Transverse colon (tissue), 4 donors: Measurements from ENCODE around the gene TMEM130. TPM values are rescaled to one million over a fixed set of nuclear protein-coding genes. Genes with fewer than 3 reads are reported as not detected.

Experiments
- DNase-seq: peaks from one replicate; pipeline ENCODE4 v3.0.0-alpha.2; 2019
- H3K27ac ChIP-seq, 4 donors: fragments of 200-600 bp; sonication (generic); 2 replicates each; pipeline ENCODE4 v1.5.1; 2016 to 2018; ENCODE audit warnings: inconsistent platforms in 4 of 4
- H3K27me3 ChIP-seq: fragments of 200-600 bp; sonication (generic); 2 replicates; pipeline ENCODE4 v1.5.1; 2017; ENCODE audit warnings: inconsistent platforms
- H3K36me3 ChIP-seq, 4 donors: fragments of 200-600 bp; sonication (generic); 2 replicates each; pipeline ENCODE4 v1.5.1; 2017 to 2019; ENCODE audit warnings: inconsistent platforms in 4 of 4
- H3K4me1 ChIP-seq, 4 donors: fragments of 200-600 bp; sonication (generic); 2 replicates each; pipeline ENCODE4 v1.5.1; 2017 to 2020; ENCODE audit warnings: inconsistent platforms in 4 of 4
- H3K4me3 ChIP-seq, 4 donors: fragments of 200-600 bp; sonication (generic); 1 replicate in 1 of 4; 2 replicates in 3 of 4; pipeline versions ENCODE4 v1.5.1 to v1.6.1; 2017 to 2019; ENCODE audit warnings: inconsistent platforms in 4 of 4
- H3K9me3 ChIP-seq, 2 donors: fragments of 200-600 bp; sonication (generic); 2 replicates each; pipeline ENCODE4 v1.5.1; 2017 to 2019; ENCODE audit warnings: inconsistent platforms in 2 of 2
- CTCF ChIP-seq, 5 experiments: fragments of 200-600 bp in 3 of 5; fragments of 450-650 bp in 2 of 5; sonication (generic) in 3 of 5; IDR thresholded peaks; 1 replicate in 2 of 5; 2 replicates in 3 of 5; pipeline ENCODE4 v1.5.1; 2016 to 2017; ENCODE audit warnings: antibody characterized with exemption in 5 of 5, inconsistent platforms in 3 of 5, mild to moderate bottlenecking in 2 of 5, moderate library complexity in 1 of 5
- EP300 ChIP-seq: sonication (generic); formaldehyde crosslinking; IDR thresholded peaks from one replicate; pipeline ENCODE4 v1.6.1; 2017; ENCODE audit warnings: antibody characterized with exemption, low read depth
- POLR2A ChIP-seq: fragments of 450-650 bp; IDR thresholded peaks from one replicate; pipeline ENCODE4 v1.6.1; 2016; ENCODE audit warnings: antibody characterized with exemption, mild to moderate bottlenecking, moderate library complexity
- POLR2AphosphoS5 ChIP-seq, 3 donors: sonication (generic); formaldehyde crosslinking; IDR thresholded peaks; one replicate each; pipeline ENCODE4 v1.6.1; 2016; ENCODE audit warnings: antibody characterized with exemption in 3 of 3
- WGBS, 2 donors: methylation state at CpG; one replicate each; pipeline ENCODE4 v1.1.5; 2018; ENCODE audit warnings: low coverage in 1 of 2; 5-methylcytosine and 5-hydroxymethylcytosine counted together
- in situ Hi-C, 4 donors: fragments of 200-750 bp; cut with MboI; loops; one replicate each; pipeline versions ENCODE4 v1.15.0 to v1.15.1; 2017; ENCODE audit warnings: low sequenced_read_pairs in 3 of 4, low pct_ligation_motif_present in 1 of 4, low pct_unique_long_range_greater_than_20kb in 1 of 4
- intact Hi-C: fragments of 100-400 bp; cut with DNase I; formaldehyde crosslinking; loops from one replicate; pipeline ENCODE4 v1.15.1; 2023; ENCODE audit warnings: low total_unique reads
- total RNA-seq, 4 donors: library from RNA; depleted of rRNA; stranded (reverse); fragments of >200 nt; gene quantifications; one replicate each; pipeline ENCODE4 v1.1.0, GENCODE V29; 2016

TMEM130 gene
- total RNA-seq, 4 donors from 2014 or later: 0.14 to 1.5 (median 1.1) TPM; not detected in 1

- H3K4me1 ChIP-seq: no peaks in the 10 kb centered on the region
- in situ Hi-C loops (no loop called here), intact Hi-C loops (no loop called here)
- peaks cover 6% of the 10 kb centered on the region for H3K27me3 ChIP-seq
- TF ChIP-seq CTCF (IDR thresholded peaks at IDR 0.05): no peak
- TF ChIP-seq POLR2AphosphoS5 (IDR thresholded peaks at IDR 0.05): no peak
- TF ChIP-seq EP300: no peak
- no peak for TF ChIP-seq POLR2A
- H3K27ac ChIP-seq: no peak overlapping the region
- no peak for DNase-seq
- no peak overlapping the region for H3K4me3 ChIP-seq
- no peaks in the 10 kb centered on the region for H3K9me3 ChIP-seq
- WGBS, 2 donors: 63 to 67% methylated on average over 1 to 2 of the region's 2 CpGs
- no peaks in the 10 kb centered on the region for H3K36me3 ChIP-seq
These were observed 38.8 kb downstream of the TMEM130 start for GRCh38 chr7:98830972-98831548.

- Histone ChIP-seq H3K27ac (no peak overlapping the region), H3K4me1 (no peaks in the 10 kb centered on the region), H3K36me3 (no peaks in the 10 kb centered on the region), H3K4me3 (no peak overlapping the region), H3K27me3 (no peaks in the 10 kb centered on the region), H3K9me3 (no peaks in the 10 kb centered on the region)
- intact Hi-C loops: no loop called here
- in situ Hi-C loops: no loop called here
- WGBS, 2 donors: 86 to 89% methylated on average over 4 to 8 of the region's 8 CpGs
- TF ChIP-seq POLR2A (no peak), POLR2AphosphoS5 (IDR thresholded peaks at IDR 0.05) (no peak), EP300 (no peak), CTCF (IDR thresholded peaks at IDR 0.05) (no peak)
- DNase-seq: no peak
These were observed 41.4 kb downstream of the TMEM130 start for GRCh38 chr7:98828368-98828767.

GRCh38 chr7:98827258-98827657, 42.6 kb downstream of the TMEM130 start:
- Histone ChIP-seq H3K36me3 (no peaks in the 10 kb centered on the region), H3K9me3 (no peaks in the 10 kb centered on the region), H3K4me3 (no peak overlapping the region), H3K4me1 (no peaks in the 10 kb centered on the region), H3K27me3 (no peaks in the 10 kb centered on the region), H3K27ac (no peak overlapping the region)
- intact Hi-C loops (no loop called here), in situ Hi-C loops (no loop called here)
- no peak for DNase-seq
- TF ChIP-seq POLR2A: no peak
- TF ChIP-seq EP300: no peak
- TF ChIP-seq POLR2AphosphoS5 (IDR thresholded peaks at IDR 0.05): no peak
- no peak for TF ChIP-seq CTCF (IDR thresholded peaks at IDR 0.05)
- WGBS, 2 donors: 63 to 100% methylated on average over 1 to 3 of the region's 3 CpGs

- H3K36me3 ChIP-seq: no peaks in the 10 kb centered on the region
- H3K4me3 ChIP-seq: no peak overlapping the region
- in situ Hi-C loops: no loop called here
- H3K27ac ChIP-seq: no peak overlapping the region
- DNase-seq: no peak
- H3K27me3 ChIP-seq: no peaks in the 10 kb centered on the region
- intact Hi-C loops: no loop called here
- H3K4me1 ChIP-seq: no peaks in the 10 kb centered on the region
- TF ChIP-seq EP300: no peak
- TF ChIP-seq CTCF (IDR thresholded peaks at IDR 0.05): no peak
- TF ChIP-seq POLR2AphosphoS5 (IDR thresholded peaks at IDR 0.05): no peak
- TF ChIP-seq POLR2A: no peak
- H3K9me3 ChIP-seq: no peaks in the 10 kb centered on the region
- 40% methylated on average over 11 of the region's 13 CpGs; no CpG with 5 or more reads in 1 of the 2 donors for WGBS, 2 donors
These were observed 43.0 kb downstream of the TMEM130 start for GRCh38 chr7:98826811-98827231.
